GM12878 (cell line): ENCODE measurements around the gene CHCHD6. TPM values are rescaled to one million over a fixed set of nuclear protein-coding genes. Genes with fewer than 3 reads are reported as not detected.

Source experiments
- ATAC-seq: fragments of 200-7000 bp; cut with Tn5 transposase; 3 replicates; pipeline ENCODE4 v1.9.1; 2020; ENCODE audit warnings: mild to moderate bottlenecking, moderate library complexity
- BruUV-seq: library from RNA; stranded (reverse); fragments of 400-500 nt; replicated peaks from 2 replicates; lab custom pipeline; 2021; lab: Mats Ljungman, UMichigan
- CTCF ChIA-PET: fragments of 300-600 bp; sonication (Branson Sonifier 250); formaldehyde crosslinking; extraction: SDS; loops from one replicate; lab custom pipeline; 2021; ENCODE audit warnings: inconsistent platforms; lab: Yijun Ruan, JAX
- POLR2A ChIA-PET: fragments of 350-600 bp; formaldehyde crosslinking; extraction: SDS; loops from one replicate; lab custom pipeline; 2021; ENCODE audit warnings: inconsistent platforms; lab: Charles Lee
- RAD21 ChIA-PET: fragments of 300-600 bp; sonication (Branson Sonifier 250); formaldehyde crosslinking; loops from one replicate; lab custom pipeline; 2023; ENCODE audit warnings: antibody characterized with exemption; ENCODE audit not compliant: unreplicated experiment; lab: Charles Lee
- SMC1A ChIA-PET: fragments of 300-600 bp; sonication (Branson Sonifier 250); formaldehyde crosslinking; loops from one replicate; lab custom pipeline; 2023; ENCODE audit not compliant: unreplicated experiment, uncharacterized antibody; lab: Charles Lee
- DNase-seq: peaks from one replicate; pipeline ENCODE4 v3.0.0-alpha.2; 2011; ENCODE audit warnings: low read depth, low spot score
- FAIRE-seq: peaks from 3 replicates; lab custom pipeline; 2011; peaks lifted over from hg19 to GRCh38; lab: Jason Lieb, UNC
- H2AFZ ChIP-seq: 2 replicates; pipeline ENCODE4 v1.6.0; 2011; ENCODE audit warnings: low read depth, low read length, control low read depth; ENCODE audit not compliant: control insufficient read depth
- H3K27ac ChIP-seq: 2 replicates; pipeline ENCODE4 v1.5.1; 2011; ENCODE audit warnings: control low read depth; ENCODE audit not compliant: control insufficient read depth, insufficient read depth
- H3K27me3 ChIP-seq, 2 experiments: replicated peaks in 1 of 2; 2 replicates each; pipeline versions ENCODE4 v1.6.0 to v1.6.1; 2011; ENCODE audit warnings: low read length in 1 of 2; ENCODE audit not compliant: control insufficient read depth in 2 of 2, insufficient read depth in 2 of 2
- H3K36me3 ChIP-seq, 2 experiments: 2 replicates each; pipeline ENCODE4 v1.5.1; 2011; ENCODE audit warnings: low read length in 1 of 2; ENCODE audit not compliant: control insufficient read depth in 2 of 2, insufficient read depth in 2 of 2
- H3K4me1 ChIP-seq: 2 replicates; pipeline ENCODE4 v1.6.1; 2011; ENCODE audit warnings: mild to moderate bottlenecking, low read length, moderate library complexity, mixed read lengths; ENCODE audit not compliant: control insufficient read depth, insufficient read depth
- H3K4me2 ChIP-seq: 2 replicates; pipeline ENCODE4 v1.6.0; 2011; ENCODE audit warnings: control low read depth; ENCODE audit not compliant: control insufficient read depth, insufficient read depth
- H3K4me3 ChIP-seq: fragments of 200-600 bp; sonication (generic); 2 replicates; pipeline ENCODE4 v1.5.1; 2016
- H3K79me2 ChIP-seq: 2 replicates; pipeline ENCODE4 v1.6.0; 2011; ENCODE audit warnings: low read length; ENCODE audit not compliant: control insufficient read depth, insufficient read depth
- H3K9ac ChIP-seq: 2 replicates; pipeline ENCODE4 v1.8.0; 2011; ENCODE audit warnings: low read length, control low read depth, mixed read lengths; ENCODE audit not compliant: control insufficient read depth, insufficient read depth
- H3K9me3 ChIP-seq: replicated peaks from 3 replicates; pipeline ENCODE4 v1.5.1; 2011; ENCODE audit warnings: mild to moderate bottlenecking, low read length; ENCODE audit not compliant: control insufficient read depth, insufficient read depth
- H4K20me1 ChIP-seq: 2 replicates; pipeline ENCODE4 v1.6.0; 2011; ENCODE audit not compliant: control insufficient read depth, insufficient read depth
- ASH2L ChIP-seq: fragments of 300-600, 200-600 bp; sonication (generic); IDR thresholded peaks from 2 replicates; pipeline ENCODE4 v1.6.1; 2017; ENCODE audit warnings: low read depth, mild to moderate bottlenecking, borderline replicate concordance
- EED ChIP-seq: sonication (generic); IDR thresholded peaks from 2 replicates; pipeline ENCODE4 v1.6.1; 2016; ENCODE audit warnings: antibody characterized with exemption, low read depth
- ETV6 ChIP-seq, 2 experiments: fragments of 450-650 bp in 1 of 2; IDR thresholded peaks in 1 of 2; conservative IDR thresholded peaks in 1 of 2; 2 replicates each; pipeline ENCODE4 v1.6.1; 2014; ENCODE audit warnings: antibody characterized with exemption in 1 of 2, borderline replicate concordance in 1 of 2, low read depth in 1 of 2, mild to moderate bottlenecking in 1 of 2, moderate library complexity in 1 of 2
- KLF5 ChIP-seq: fragments of 450-650 bp; IDR thresholded peaks from 2 replicates; pipeline ENCODE4 v1.6.1; 2014; ENCODE audit warnings: mild to moderate bottlenecking; ENCODE audit not compliant: partially characterized antibody
- PBX3 ChIP-seq: IDR thresholded peaks from 2 replicates; pipeline ENCODE4 v1.6.1; 2011; ENCODE audit warnings: mild to moderate bottlenecking, low read depth, low read length, moderate library complexity; ENCODE audit not compliant: insufficient replicate concordance
- PML ChIP-seq: IDR thresholded peaks from 2 replicates; pipeline ENCODE4 v1.6.1; 2012; ENCODE audit warnings: low read length, inconsistent platforms
- RAD51 ChIP-seq: fragments of 450-650 bp; IDR thresholded peaks from 2 replicates; pipeline ENCODE4 v1.6.1; 2016; ENCODE audit warnings: moderate library complexity, mild to moderate bottlenecking, inconsistent platforms
- RELB ChIP-seq: fragments of 450-650 bp; IDR thresholded peaks from 2 replicates; pipeline ENCODE4 v1.6.1; 2017; ENCODE audit warnings: low read depth, mild to moderate bottlenecking, moderate library complexity
- SREBF2 ChIP-seq: IDR thresholded peaks from 2 replicates; pipeline ENCODE4 v1.6.1; 2012; ENCODE audit warnings: mild to moderate bottlenecking, low read length
- ZBED1 ChIP-seq: IDR thresholded peaks from 2 replicates; pipeline ENCODE4 v1.6.1; 2016; ENCODE audit warnings: borderline replicate concordance
- ZBTB11 ChIP-seq: fragments of 450-650 bp; formaldehyde crosslinking; IDR thresholded peaks from 2 replicates; pipeline ENCODE4 v1.5.0; 2022; ENCODE audit warnings: mild to moderate bottlenecking, missing genetic modification characterization
- ZNF24 ChIP-seq: fragments of 450-650 bp; IDR thresholded peaks from 2 replicates; pipeline ENCODE4 v1.6.1; 2017; ENCODE audit warnings: antibody characterized with exemption, mild to moderate bottlenecking
- ZNF622 ChIP-seq: fragments of 450-650 bp; IDR thresholded peaks from 2 replicates; pipeline ENCODE4 v1.6.1; 2017; ENCODE audit warnings: mild to moderate bottlenecking, inconsistent platforms
- WGBS: methylation state at CpG from one replicate; pipeline ENCODE4 v1.1.6; 2016; ENCODE audit warnings: low lambda C conversion rate; ENCODE audit not compliant: insufficient replicate concordance, insufficient coverage; ENCODE audit errors: missing lambda C conversion rate; 5-methylcytosine and 5-hydroxymethylcytosine counted together
- in situ Hi-C: fragments of 300-500 bp; cut with MboI; formaldehyde crosslinking; loops from 9 replicates; pipeline ENCODE4 v1.14.3; 2018; ENCODE audit warnings: mixed read lengths
- intact Hi-C: fragments of 100-400 bp; cut with micrococcal nuclease; formaldehyde crosslinking; loops from one replicate; pipeline ENCODE4 v1.14.2; 2022; ENCODE audit not compliant: unreplicated experiment
- polyA plus RNA-seq, 11 experiments: library from polyadenylated mRNA; depleted of rRNA in 4 of 11; unstranded in 6 of 11; stranded (reverse) in 5 of 11; fragments of >200 nt; fragmentation: Nextera tagmentation in 4 of 11; fragmentation: Illumina TruSeq in 1 of 11; extraction: Ambion mirVana in 4 of 11; extraction: Trizol in 1 of 11; gene quantifications; 1 replicate in 1 of 11; 2 replicates in 10 of 11; pipeline versions ENCODE4 v1.2.1 to v1.2.3, GENCODE V29; 2011 to 2016; ENCODE audit warnings: inconsistent platforms in 2 of 11, missing spikeins in 2 of 11, low read depth in 1 of 11
- total RNA-seq, 4 experiments: library from RNA; depleted of rRNA in 3 of 4; stranded (reverse); fragments of >200 nt in 3 of 4; fragmentation: Illumina TruSeq in 1 of 4; extraction: Trizol in 1 of 4; gene quantifications; 2 replicates each; pipeline versions ENCODE4 v1.2.1 to v1.2.3, GENCODE V29; 2013 to 2021

The CHCHD6 gene
- total and polyA plus RNA-seq, 10 of the 15 experiments (the other 5 are each of a cell fraction or from before 2014, with no cell fraction given), result 2.7 to 16.7 (median 12.3) TPM

GRCh38 chr3:126677862-126678503 lies 26.1 kb upstream of the CHCHD6 start:
- BruUV-seq, result no TSS peak
- TF ChIP-seq RELB, result no peak
- no peak for TF ChIP-seq EED
- no peak for TF ChIP-seq ZNF622
- no peak for TF ChIP-seq ASH2L
- no peak for TF ChIP-seq PBX3
- TF ChIP-seq SREBF2, result no peak
- TF ChIP-seq ETV6 (conservative IDR thresholded peaks at IDR 0.05 in 1 of 2, IDR thresholded peaks at IDR 0.05 in 1 of 2; ENCODE audit: borderline replicate concordance in 1 of 2, low read depth in 1 of 2), result no peak
- no peak for TF ChIP-seq PML
- TF ChIP-seq KLF5, result no peak
- no peak for TF ChIP-seq ZNF24
- no peak for TF ChIP-seq RAD51
- TF ChIP-seq ZBED1, result no peak
- no peak for TF ChIP-seq ZBTB11 (CRISPR knock-in tag)
- RAD21 ChIA-PET, result interaction anchor here (2.0 to 2.5 kb wide), 2 partner anchors 778 to 870 kb away, joined by 8 to 19 read pairs; no protein-coding TSS in a partner anchor
- Histone ChIP-seq H3K4me1 (0 out of 2 replicates have a peak, but pooled peaks cover 3% of the 10 kb centered on the region), H3K27ac (no peak overlapping the region), H3K79me2 (no peaks in the 10 kb centered on the region), H3K9ac (no peak overlapping the region), H3K27me3 (peaks cover 0 to 2% of the 10 kb centered on the region in 2 experiments; a peak in 1 of 4 replicates), H4K20me1 (no peaks in the 10 kb centered on the region), H3K4me3 (no peak overlapping the region), H3K4me2 (no peak overlapping the region), H3K36me3 (no peaks in the 10 kb centered on the region), H3K9me3 (no peaks in the 10 kb centered on the region; the same call in 2 of the 3 replicates), H2AFZ (no peak overlapping the region)
- 58% methylated on average over 13 of the region's 13 CpGs for WGBS
- POLR2A ChIA-PET, result interaction anchor here (0.6 kb wide), 1 partner anchor 304 kb away, joined by 3 read pairs; no protein-coding TSS in a partner anchor
- in situ Hi-C loops (loop anchor here (5.0 kb wide), 1 partner anchor 779 kb away; no protein-coding TSS in a partner anchor), intact Hi-C loops (no loop called here)
- CTCF ChIA-PET, result interaction anchor here (1.0 to 4.4 kb wide), 4 partner anchors 10 to 870 kb away, joined by 7 to 28 read pairs (median 15); no protein-coding TSS in a partner anchor
- ATAC-seq (no peak), FAIRE-seq (no peak), DNase-seq (no peak)
- SMC1A ChIA-PET, result interaction anchor here (0.8 kb wide), 1 partner anchor 74 kb away, joined by 3 read pairs; no protein-coding TSS in a partner anchor
